GM12878 (cell line): Measurements from ENCODE around the gene ATP5PO. TPM values are rescaled to one million over a fixed set of nuclear protein-coding genes. Genes with fewer than 3 reads are reported as not detected.

Experiments used
- ATAC-seq: fragments of 200-7000 bp; cut with Tn5 transposase; 3 replicates; pipeline ENCODE4 v1.9.1; 2020; ENCODE audit warnings: mild to moderate bottlenecking, moderate library complexity
- BruUV-seq: library from RNA; stranded (reverse); fragments of 400-500 nt; replicated peaks from 2 replicates; lab custom pipeline; 2021; lab: Mats Ljungman, UMichigan
- CTCF ChIA-PET: fragments of 300-600 bp; sonication (Branson Sonifier 250); formaldehyde crosslinking; extraction: SDS; loops from one replicate; lab custom pipeline; 2021; ENCODE audit warnings: inconsistent platforms; lab: Yijun Ruan, JAX
- POLR2A ChIA-PET: fragments of 350-600 bp; formaldehyde crosslinking; extraction: SDS; loops from one replicate; lab custom pipeline; 2021; ENCODE audit warnings: inconsistent platforms; lab: Charles Lee
- RAD21 ChIA-PET: fragments of 300-600 bp; sonication (Branson Sonifier 250); formaldehyde crosslinking; loops from one replicate; lab custom pipeline; 2023; ENCODE audit warnings: antibody characterized with exemption; ENCODE audit not compliant: unreplicated experiment; lab: Charles Lee
- SMC1A ChIA-PET: fragments of 300-600 bp; sonication (Branson Sonifier 250); formaldehyde crosslinking; loops from one replicate; lab custom pipeline; 2023; ENCODE audit not compliant: unreplicated experiment, uncharacterized antibody; lab: Charles Lee
- DNase-seq: peaks from one replicate; pipeline ENCODE4 v3.0.0-alpha.2; 2011; ENCODE audit warnings: low read depth, low spot score
- FAIRE-seq: peaks from 3 replicates; lab custom pipeline; 2011; peaks lifted over from hg19 to GRCh38; lab: Jason Lieb, UNC
- H2AFZ ChIP-seq: 2 replicates; pipeline ENCODE4 v1.6.0; 2011; ENCODE audit warnings: low read depth, low read length, control low read depth; ENCODE audit not compliant: control insufficient read depth
- H3K27ac ChIP-seq: 2 replicates; pipeline ENCODE4 v1.5.1; 2011; ENCODE audit warnings: control low read depth; ENCODE audit not compliant: control insufficient read depth, insufficient read depth
- H3K27me3 ChIP-seq, 2 experiments: replicated peaks in 1 of 2; 2 replicates each; pipeline versions ENCODE4 v1.6.0 to v1.6.1; 2011; ENCODE audit warnings: low read length in 1 of 2; ENCODE audit not compliant: control insufficient read depth in 2 of 2, insufficient read depth in 2 of 2
- H3K36me3 ChIP-seq, 2 experiments: 2 replicates each; pipeline ENCODE4 v1.5.1; 2011; ENCODE audit warnings: low read length in 1 of 2; ENCODE audit not compliant: control insufficient read depth in 2 of 2, insufficient read depth in 2 of 2
- H3K4me1 ChIP-seq: 2 replicates; pipeline ENCODE4 v1.6.1; 2011; ENCODE audit warnings: mild to moderate bottlenecking, low read length, moderate library complexity, mixed read lengths; ENCODE audit not compliant: control insufficient read depth, insufficient read depth
- H3K4me2 ChIP-seq: 2 replicates; pipeline ENCODE4 v1.6.0; 2011; ENCODE audit warnings: control low read depth; ENCODE audit not compliant: control insufficient read depth, insufficient read depth
- H3K4me3 ChIP-seq: fragments of 200-600 bp; sonication (generic); 2 replicates; pipeline ENCODE4 v1.5.1; 2016
- H3K79me2 ChIP-seq: 2 replicates; pipeline ENCODE4 v1.6.0; 2011; ENCODE audit warnings: low read length; ENCODE audit not compliant: control insufficient read depth, insufficient read depth
- H3K9ac ChIP-seq: 2 replicates; pipeline ENCODE4 v1.8.0; 2011; ENCODE audit warnings: low read length, control low read depth, mixed read lengths; ENCODE audit not compliant: control insufficient read depth, insufficient read depth
- H3K9me3 ChIP-seq: replicated peaks from 3 replicates; pipeline ENCODE4 v1.5.1; 2011; ENCODE audit warnings: mild to moderate bottlenecking, low read length; ENCODE audit not compliant: control insufficient read depth, insufficient read depth
- H4K20me1 ChIP-seq: 2 replicates; pipeline ENCODE4 v1.6.0; 2011; ENCODE audit not compliant: control insufficient read depth, insufficient read depth
- BCL3 ChIP-seq: IDR thresholded peaks from 2 replicates; pipeline ENCODE4 v1.6.1; 2011; ENCODE audit warnings: borderline replicate concordance, low read depth, mild to moderate bottlenecking, moderate library complexity, low read length; ENCODE audit not compliant: insufficient read depth, poor library complexity, severe bottlenecking
- E4F1 ChIP-seq: fragments of 450-650 bp; IDR thresholded peaks from 2 replicates; pipeline ENCODE4 v1.6.1; 2018; ENCODE audit warnings: borderline replicate concordance, mild to moderate bottlenecking; ENCODE audit not compliant: partially characterized antibody
- EZH2 ChIP-seq: IDR thresholded peaks from 2 replicates; pipeline ENCODE4 v1.6.1; 2012; ENCODE audit warnings: low read depth, mild to moderate bottlenecking, control low read depth, inconsistent platforms, low read length, borderline replicate concordance; ENCODE audit not compliant: control insufficient read depth
- MXI1 ChIP-seq: fragments of 150-350 bp; IDR thresholded peaks from 2 replicates; pipeline ENCODE4 v1.6.1; 2011; ENCODE audit warnings: low read depth, mild to moderate bottlenecking, inconsistent platforms, low read length, improper control_type of control experiment
- PBX3 ChIP-seq: IDR thresholded peaks from 2 replicates; pipeline ENCODE4 v1.6.1; 2011; ENCODE audit warnings: mild to moderate bottlenecking, low read depth, low read length, moderate library complexity; ENCODE audit not compliant: insufficient replicate concordance
- POLR2AphosphoS5 ChIP-seq: IDR thresholded peaks from 2 replicates; pipeline ENCODE4 v1.6.1; 2011; ENCODE audit warnings: mild to moderate bottlenecking, low read length, inconsistent platforms
- RELB ChIP-seq: fragments of 450-650 bp; IDR thresholded peaks from 2 replicates; pipeline ENCODE4 v1.6.1; 2017; ENCODE audit warnings: low read depth, mild to moderate bottlenecking, moderate library complexity
- SPI1 ChIP-seq: IDR thresholded peaks from 2 replicates; pipeline ENCODE4 v1.6.1; 2011; ENCODE audit warnings: low read depth, mild to moderate bottlenecking, low read length, moderate library complexity, borderline replicate concordance; ENCODE audit not compliant: insufficient read depth
- TCF3 ChIP-seq: IDR thresholded peaks from 2 replicates; pipeline ENCODE4 v1.6.1; 2012; ENCODE audit warnings: low read depth, mild to moderate bottlenecking, low read length, borderline replicate concordance; ENCODE audit not compliant: insufficient read depth
- WGBS: methylation state at CpG from one replicate; pipeline ENCODE4 v1.1.6; 2016; ENCODE audit warnings: low lambda C conversion rate; ENCODE audit not compliant: insufficient replicate concordance, insufficient coverage; ENCODE audit errors: missing lambda C conversion rate; 5-methylcytosine and 5-hydroxymethylcytosine counted together
- in situ Hi-C: fragments of 300-500 bp; cut with MboI; formaldehyde crosslinking; loops from 9 replicates; pipeline ENCODE4 v1.14.3; 2018; ENCODE audit warnings: mixed read lengths
- intact Hi-C: fragments of 100-400 bp; cut with micrococcal nuclease; formaldehyde crosslinking; loops from one replicate; pipeline ENCODE4 v1.14.2; 2022; ENCODE audit not compliant: unreplicated experiment
- polyA plus RNA-seq, 11 experiments: library from polyadenylated mRNA; depleted of rRNA in 4 of 11; unstranded in 6 of 11; stranded (reverse) in 5 of 11; fragments of >200 nt; fragmentation: Nextera tagmentation in 4 of 11; fragmentation: Illumina TruSeq in 1 of 11; extraction: Ambion mirVana in 4 of 11; extraction: Trizol in 1 of 11; gene quantifications; 1 replicate in 1 of 11; 2 replicates in 10 of 11; pipeline versions ENCODE4 v1.2.1 to v1.2.3, GENCODE V29; 2011 to 2016; ENCODE audit warnings: inconsistent platforms in 2 of 11, missing spikeins in 2 of 11, low read depth in 1 of 11
- total RNA-seq, 4 experiments: library from RNA; depleted of rRNA in 3 of 4; stranded (reverse); fragments of >200 nt in 3 of 4; fragmentation: Illumina TruSeq in 1 of 4; extraction: Trizol in 1 of 4; gene quantifications; 2 replicates each; pipeline versions ENCODE4 v1.2.1 to v1.2.3, GENCODE V29; 2013 to 2021
- TF ChIP-seq, protein P1 (sequence below): fragments of 450-650 bp; IDR thresholded peaks from 2 replicates; pipeline ENCODE4 v1.6.1; 2017; ENCODE audit warnings: antibody characterized with exemption, mild to moderate bottlenecking, moderate library complexity

The ATP5PO gene
- total and polyA plus RNA-seq, 10 of the 15 experiments (the other 5 are each of a cell fraction or from before 2014, with no cell fraction given), result 251 to 1,656 (median 470) TPM

- SMC1A ChIA-PET, result no interaction called here
- POLR2A ChIA-PET, result no interaction called here
- no peaks in the 10 kb centered on the region for H3K4me1 ChIP-seq
- RAD21 ChIA-PET, result no interaction called here
- H3K4me2 ChIP-seq, result 0 out of 2 replicates have a peak overlapping the region, but pooled peaks have one; percentile 48
- no peaks in the 10 kb centered on the region for H3K9me3 ChIP-seq
- H4K20me1 ChIP-seq, result no peaks in the 10 kb centered on the region
- ATAC-seq (no peak), DNase-seq (no peak), FAIRE-seq (no peak)
- H3K4me3 ChIP-seq, result no peak overlapping the region
- BruUV-seq, result no TSS peak
- in situ Hi-C loops (no loop called here), intact Hi-C loops (no loop called here)
- H2AFZ ChIP-seq, result no peak overlapping the region
- H3K9ac ChIP-seq, result no peak overlapping the region
- 79% methylated on average over 28 of the region's 28 CpGs for WGBS
- no peaks in the 10 kb centered on the region for H3K27me3 ChIP-seq
- H3K27ac ChIP-seq, result no peak overlapping the region
- no peaks in the 10 kb centered on the region for H3K36me3 ChIP-seq
- H3K79me2 ChIP-seq, result no peaks in the 10 kb centered on the region
- CTCF ChIA-PET, result interaction anchor here (0.7 to 1.5 kb wide), 2 partner anchors 257 to 289 kb away, joined by 3 to 4 read pairs; no protein-coding TSS in a partner anchor
- TF ChIP-seq EZH2, result no peak
- TF ChIP-seq TCF3, result peak; percentile 17; the same call in 1 of the 2 replicates
- no peak for TF ChIP-seq RELB
- TF ChIP-seq, protein P1, sequence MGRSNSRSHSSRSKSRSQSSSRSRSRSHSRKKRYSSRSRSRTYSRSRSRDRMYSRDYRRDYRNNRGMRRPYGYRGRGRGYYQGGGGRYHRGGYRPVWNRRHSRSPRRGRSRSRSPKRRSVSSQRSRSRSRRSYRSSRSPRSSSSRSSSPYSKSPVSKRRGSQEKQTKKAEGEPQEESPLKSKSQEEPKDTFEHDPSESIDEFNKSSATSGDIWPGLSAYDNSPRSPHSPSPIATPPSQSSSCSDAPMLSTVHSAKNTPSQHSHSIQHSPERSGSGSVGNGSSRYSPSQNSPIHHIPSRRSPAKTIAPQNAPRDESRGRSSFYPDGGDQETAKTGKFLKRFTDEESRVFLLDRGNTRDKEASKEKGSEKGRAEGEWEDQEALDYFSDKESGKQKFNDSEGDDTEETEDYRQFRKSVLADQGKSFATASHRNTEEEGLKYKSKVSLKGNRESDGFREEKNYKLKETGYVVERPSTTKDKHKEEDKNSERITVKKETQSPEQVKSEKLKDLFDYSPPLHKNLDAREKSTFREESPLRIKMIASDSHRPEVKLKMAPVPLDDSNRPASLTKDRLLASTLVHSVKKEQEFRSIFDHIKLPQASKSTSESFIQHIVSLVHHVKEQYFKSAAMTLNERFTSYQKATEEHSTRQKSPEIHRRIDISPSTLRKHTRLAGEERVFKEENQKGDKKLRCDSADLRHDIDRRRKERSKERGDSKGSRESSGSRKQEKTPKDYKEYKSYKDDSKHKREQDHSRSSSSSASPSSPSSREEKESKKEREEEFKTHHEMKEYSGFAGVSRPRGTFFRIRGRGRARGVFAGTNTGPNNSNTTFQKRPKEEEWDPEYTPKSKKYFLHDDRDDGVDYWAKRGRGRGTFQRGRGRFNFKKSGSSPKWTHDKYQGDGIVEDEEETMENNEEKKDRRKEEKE, result no peak
- TF ChIP-seq MXI1, result no peak
- peak; percentile 30 for TF ChIP-seq PBX3
- no peak for TF ChIP-seq SPI1
- TF ChIP-seq POLR2AphosphoS5, result no peak
- no peak for TF ChIP-seq E4F1
- peak; percentile 90 for TF ChIP-seq BCL3
Observed at GRCh38 chr21:33895356-33895755, 20.2 kb downstream of the ATP5PO start.
